GM13976 (cell line): ENCODE results near the gene SMIM11.
"Not testable (repeated sequence)": the region's sequence is repeated elsewhere in the genome, so short reads cannot be mapped to it uniquely, and the experiment has no call there.

Experiments used
- DNase-seq: peaks from one replicate; pipeline ENCODE4 v3.0.0; 2012; ENCODE audit warnings: low spot score
- in situ Hi-C: fragments of 300-500 bp; cut with MboI; formaldehyde crosslinking; loops from one replicate; pipeline ENCODE4 v1.12.0; 2022; ENCODE audit warnings: low sequenced_read_pairs, mixed read lengths, inconsistent platforms; ENCODE audit not compliant: unreplicated experiment

Gene SMIM11

DNA sequence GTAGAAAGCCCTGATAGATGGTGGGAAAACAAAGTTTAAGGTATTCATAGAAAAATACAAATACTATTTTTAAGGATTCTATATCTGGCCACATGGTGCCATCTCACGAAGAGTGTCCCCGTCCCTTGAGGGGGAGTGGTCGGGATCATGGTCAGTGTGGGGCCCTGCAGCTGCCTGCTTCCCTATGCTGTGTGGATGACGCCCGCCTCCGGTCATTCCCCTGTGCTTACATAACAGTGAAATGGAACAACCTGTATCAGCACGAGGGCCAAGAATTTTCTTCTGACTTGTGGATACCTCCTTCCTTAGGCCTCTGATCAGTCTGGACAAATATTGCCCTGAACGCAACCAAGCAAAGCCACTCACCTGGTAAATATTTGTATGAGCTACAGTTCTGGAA is 52.0 kb downstream of the SMIM11 start:
- DNase-seq, in situ Hi-C loops: not testable (repeated sequence)

DNA sequence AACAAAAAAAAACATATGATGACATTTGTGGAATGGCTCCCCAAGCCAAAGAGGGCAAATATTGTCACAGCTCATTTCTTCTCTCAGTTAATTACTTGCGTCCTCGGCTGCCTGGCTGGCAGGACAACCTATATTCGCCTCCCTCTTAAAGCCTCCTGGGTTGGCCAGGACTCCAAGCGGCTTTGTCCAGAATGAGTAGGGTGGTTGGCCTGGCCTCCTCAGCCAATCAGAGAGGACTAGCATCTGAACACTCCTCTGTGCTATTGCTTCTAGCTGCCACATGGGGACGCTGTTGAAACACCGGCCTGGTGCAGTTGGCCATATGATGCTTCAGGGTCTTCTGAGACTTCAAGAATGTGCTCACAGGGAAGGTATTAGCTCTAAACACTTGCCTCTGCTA is 53.1 kb downstream of the SMIM11 start:
- in situ Hi-C loops, DNase-seq: not testable (repeated sequence)

DNA sequence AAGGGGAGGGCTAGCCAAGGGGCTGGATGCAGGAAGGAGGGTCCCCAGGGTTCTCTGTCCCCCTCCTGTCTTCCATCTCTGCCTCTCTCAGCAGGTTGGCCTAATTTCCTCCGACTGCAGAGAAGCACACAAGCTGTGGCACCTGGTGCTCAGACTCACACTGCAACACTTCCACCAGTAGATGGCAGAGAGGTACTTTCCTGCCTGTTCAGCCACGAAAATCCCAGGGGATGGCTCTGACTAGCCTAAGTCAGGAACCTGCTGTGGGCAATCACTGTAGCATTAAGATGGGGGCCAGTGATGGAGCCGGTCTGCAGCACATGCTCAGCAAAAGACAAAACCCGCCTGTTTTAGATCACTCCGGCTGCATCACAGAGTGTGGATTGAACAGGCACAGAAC is 54.4 kb downstream of the SMIM11 start:
- DNase-seq, in situ Hi-C loops: not testable (repeated sequence)
